Activated naive CD8-positive, alpha-beta T cell (primary cell): Measurements from ENCODE around the gene OTOR.

Source experiments
- H3K27ac Mint-ChIP-seq: one replicate; pipeline ENCODE4 v1.8.0; 2021; ENCODE audit warnings: mixed read lengths
- H3K27me3 Mint-ChIP-seq: one replicate; pipeline ENCODE4 v1.8.0; 2021; ENCODE audit warnings: mixed read lengths
- H3K36me3 Mint-ChIP-seq: one replicate; pipeline ENCODE4 v1.8.0; 2021; ENCODE audit warnings: mixed read lengths
- H3K4me1 Mint-ChIP-seq: one replicate; pipeline ENCODE4 v1.8.0; 2021; ENCODE audit warnings: low read depth, mixed read lengths
- H3K4me3 Mint-ChIP-seq: one replicate; pipeline ENCODE4 v1.8.0; 2021; ENCODE audit warnings: mild to moderate bottlenecking, mixed read lengths
- H3K9me3 Mint-ChIP-seq: one replicate; pipeline ENCODE4 v1.8.0; 2021; ENCODE audit warnings: low read depth, mixed read lengths

Gene OTOR

DNA sequence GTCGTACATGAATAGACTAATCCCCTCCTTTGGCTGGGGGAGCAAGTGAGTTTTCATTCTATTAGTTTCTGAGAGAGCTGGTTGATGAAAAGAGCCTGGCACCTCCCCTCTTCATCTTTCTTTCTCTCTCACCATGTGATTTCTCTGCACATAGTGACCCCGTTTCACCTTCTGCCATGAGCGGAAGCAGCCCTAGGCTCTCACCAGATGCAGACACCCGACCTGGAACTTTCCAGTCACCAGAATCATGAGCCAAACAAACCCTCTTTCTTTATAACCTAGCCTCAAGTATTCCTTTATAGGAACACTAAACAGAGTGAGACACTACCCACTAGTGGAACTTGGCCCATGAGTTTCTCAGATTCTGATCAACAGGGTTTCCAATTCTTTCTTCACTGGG, 16.4 kb downstream of the OTOR start:
- Mint-ChIP-seq H3K27ac (no peak overlapping the region), H3K4me1 (no peaks in the 10 kb centered on the region), H3K36me3 (no peaks in the 10 kb centered on the region), H3K27me3 (peaks cover 16% of the 10 kb centered on the region), H3K9me3 (no peaks in the 10 kb centered on the region), H3K4me3 (no peak overlapping the region)

DNA sequence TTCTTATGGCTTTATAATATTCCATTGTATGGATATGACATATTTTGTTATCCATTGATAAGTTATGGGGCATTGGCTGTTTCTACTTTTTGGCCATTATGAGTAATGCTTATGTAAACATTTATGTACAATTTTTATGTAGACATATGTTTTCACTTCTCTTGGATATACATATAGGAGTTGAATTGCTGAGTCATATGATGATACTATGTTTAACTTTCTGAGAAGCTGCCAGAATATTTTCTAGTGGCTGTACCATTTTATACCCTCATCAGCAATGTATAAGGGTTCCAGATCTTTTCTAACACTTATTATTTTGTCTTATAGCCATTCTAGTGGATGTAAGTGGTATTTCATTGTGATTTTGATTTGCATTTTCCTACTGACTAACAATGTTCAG, 23.1 kb downstream of the OTOR start:
- no peaks in the 10 kb centered on the region for H3K4me1 Mint-ChIP-seq
- H3K9me3 Mint-ChIP-seq = no peaks in the 10 kb centered on the region
- no peaks in the 10 kb centered on the region for H3K36me3 Mint-ChIP-seq
- H3K4me3 Mint-ChIP-seq = no peak overlapping the region
- no peak overlapping the region for H3K27ac Mint-ChIP-seq
- H3K27me3 Mint-ChIP-seq = peaks cover 13% of the 10 kb centered on the region

DNA sequence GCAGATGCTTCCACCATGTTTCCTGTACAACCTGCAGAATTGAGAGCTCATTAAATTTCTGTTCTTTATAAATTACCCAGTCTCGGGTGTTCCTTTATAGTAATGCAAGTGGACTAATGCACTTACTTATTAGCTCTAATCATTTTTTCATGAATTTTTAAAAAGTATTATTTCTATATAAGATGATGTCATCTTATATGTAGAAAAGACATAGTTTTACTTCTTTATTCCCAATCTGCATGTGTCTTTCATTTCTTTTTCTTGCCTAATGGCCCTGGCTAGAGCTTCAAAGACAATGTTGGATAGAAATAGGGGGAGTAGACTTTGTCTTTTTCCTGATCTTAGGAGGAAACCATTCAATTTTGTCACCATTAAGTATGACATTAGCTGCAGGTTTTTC, 27.8 kb downstream of the OTOR start:
- H3K9me3 Mint-ChIP-seq = no peaks in the 10 kb centered on the region
- no peaks in the 10 kb centered on the region for H3K36me3 Mint-ChIP-seq
- no peaks in the 10 kb centered on the region for H3K4me1 Mint-ChIP-seq
- no peak overlapping the region for H3K27ac Mint-ChIP-seq
- H3K4me3 Mint-ChIP-seq = no peak overlapping the region
- H3K27me3 Mint-ChIP-seq = peaks cover 8% of the 10 kb centered on the region

DNA sequence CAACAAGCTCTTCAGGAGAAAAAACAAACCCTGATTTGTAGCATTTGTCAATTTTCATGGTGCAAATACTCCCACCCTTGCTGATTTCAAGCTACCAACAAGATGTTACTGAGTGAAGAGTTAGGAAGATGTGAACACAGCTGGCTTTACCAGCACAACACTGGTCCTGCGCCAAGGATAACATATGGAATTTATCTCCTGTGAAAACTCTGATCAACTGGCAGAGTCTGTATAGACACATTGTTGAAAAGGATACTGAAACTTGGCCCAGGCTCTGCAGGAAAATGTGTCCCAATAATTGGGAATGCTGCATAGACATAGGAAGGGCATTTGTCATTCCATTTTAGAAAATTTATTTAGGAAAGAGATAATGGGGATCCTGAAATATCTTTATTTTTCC, 29.0 kb downstream of the OTOR start:
- Mint-ChIP-seq H3K9me3 (no peaks in the 10 kb centered on the region), H3K27ac (no peak overlapping the region), H3K36me3 (no peaks in the 10 kb centered on the region), H3K27me3 (peaks cover 6% of the 10 kb centered on the region), H3K4me3 (no peak overlapping the region), H3K4me1 (no peaks in the 10 kb centered on the region)

DNA sequence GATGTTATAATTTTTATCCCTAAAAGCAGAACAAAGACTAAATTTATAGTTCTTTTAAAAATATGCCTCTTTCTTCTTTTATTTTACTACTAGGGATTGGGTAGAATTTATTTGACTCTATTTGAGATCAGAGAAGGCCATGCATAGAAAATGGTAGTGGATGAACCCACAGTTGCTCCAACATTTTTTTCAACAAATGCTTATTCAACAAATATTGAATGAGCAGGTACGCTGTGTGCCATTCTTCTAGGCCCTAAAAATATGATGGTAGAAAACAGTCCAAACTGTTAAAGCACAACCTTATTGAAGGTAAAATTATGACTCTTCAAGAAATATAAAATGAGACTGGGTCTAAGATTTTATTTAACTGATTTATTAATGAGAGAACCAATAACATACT, 30.0 kb downstream of the OTOR start:
- Mint-ChIP-seq H3K4me3 (no peak overlapping the region), H3K9me3 (peaks cover 7% of the 10 kb centered on the region), H3K36me3 (no peaks in the 10 kb centered on the region), H3K27ac (no peak overlapping the region), H3K27me3 (peaks cover 3% of the 10 kb centered on the region), H3K4me1 (no peaks in the 10 kb centered on the region)

DNA sequence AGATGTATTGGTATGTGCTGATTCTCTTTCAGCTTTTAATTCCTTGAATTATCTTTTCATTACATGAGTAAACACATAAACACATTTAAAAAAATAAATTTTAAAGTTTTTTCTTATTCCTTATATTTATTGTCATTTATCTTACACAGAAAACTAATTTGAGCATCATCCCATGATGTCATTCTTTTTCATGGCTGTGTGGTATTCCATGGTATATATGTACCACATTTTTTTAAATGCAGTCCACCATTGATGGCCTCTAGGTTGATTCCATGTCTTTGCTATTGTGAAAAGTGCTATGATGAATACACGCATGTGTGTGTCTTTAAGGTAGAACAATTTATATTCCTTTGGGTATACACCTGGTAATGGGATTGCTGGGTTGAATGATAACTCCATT, 33.3 kb downstream of the OTOR start:
- H3K9me3 Mint-ChIP-seq = peaks cover 12% of the 10 kb centered on the region
- no peaks in the 10 kb centered on the region for H3K36me3 Mint-ChIP-seq
- no peaks in the 10 kb centered on the region for H3K4me1 Mint-ChIP-seq
- H3K4me3 Mint-ChIP-seq = no peak overlapping the region
- peaks cover 6% of the 10 kb centered on the region for H3K27me3 Mint-ChIP-seq
- no peak overlapping the region for H3K27ac Mint-ChIP-seq

DNA sequence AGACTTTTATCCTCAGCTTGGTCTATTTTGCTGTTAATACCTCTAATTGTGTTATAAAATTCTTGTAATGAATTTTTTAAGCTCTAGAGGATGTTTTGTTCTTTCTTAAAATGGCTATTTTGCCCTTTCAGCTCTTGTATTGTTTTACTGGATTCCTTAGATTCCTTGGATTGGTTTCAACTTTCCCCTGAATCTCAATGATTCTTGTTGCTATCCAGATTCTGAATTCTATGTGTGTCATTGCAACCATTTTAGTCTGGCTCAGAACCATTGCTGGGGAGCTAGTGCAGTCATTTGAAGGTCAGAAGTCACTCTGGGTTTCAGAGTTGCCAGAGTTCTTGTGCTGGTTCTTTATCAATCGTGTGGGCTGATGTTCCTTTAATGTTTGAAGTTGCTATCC, 37.1 kb downstream of the OTOR start:
- Mint-ChIP-seq H3K27me3 (peaks cover 11% of the 10 kb centered on the region), H3K4me3 (no peak overlapping the region), H3K27ac (no peak overlapping the region), H3K4me1 (no peaks in the 10 kb centered on the region), H3K36me3 (no peaks in the 10 kb centered on the region), H3K9me3 (peaks cover 12% of the 10 kb centered on the region)
